ENCODE measurements around the gene RNPS1.

Gene RNPS1

GRCh38 chr16:2276368-2277195, 8.7 kb upstream of the RNPS1 start:
- H3K4me1 ChIP-seq: no peaks in the 10 kb centered on the region
- TF ChIP-seq CTCF (IDR thresholded peaks at IDR 0.05): no peak
- no peak overlapping the region for H3K4me3 ChIP-seq (ENCODE audit: low read depth, low read length)
- H3K36me3 ChIP-seq (ENCODE audit: control insufficient read depth, insufficient read depth, low read length): no peaks in the 10 kb centered on the region
- H3K4me2 ChIP-seq (ENCODE audit: low read length): no peak overlapping the region
- no peak overlapping the region for H3K27ac ChIP-seq
- H3K9me3 ChIP-seq (ENCODE audit: control insufficient read depth, low read length): no peaks in the 10 kb centered on the region
- no peak overlapping the region for H3K9ac ChIP-seq
- H3K27me3 ChIP-seq (ENCODE audit: control insufficient read depth, insufficient read depth, low read length): no peaks in the 10 kb centered on the region
- H3K79me2 ChIP-seq: no peaks in the 10 kb centered on the region
- H2AFZ ChIP-seq: no peak overlapping the region

GRCh38 chr16:2275476-2276367, 7.8 kb upstream of the RNPS1 start:
- Histone ChIP-seq H3K27ac (no peak overlapping the region), H3K9ac (no peak overlapping the region), H3K79me2 (no peaks in the 10 kb centered on the region), H3K4me3 (ENCODE audit: low read depth, low read length) (no peak overlapping the region), H3K4me2 (ENCODE audit: low read length) (no peak overlapping the region), H3K9me3 (ENCODE audit: control insufficient read depth, low read length) (no peaks in the 10 kb centered on the region), H2AFZ (no peak overlapping the region), H3K27me3 (ENCODE audit: control insufficient read depth, insufficient read depth, low read length) (no peaks in the 10 kb centered on the region), H3K36me3 (ENCODE audit: control insufficient read depth, insufficient read depth, low read length) (no peaks in the 10 kb centered on the region), H3K4me1 (no peaks in the 10 kb centered on the region)
- no peak for TF ChIP-seq CTCF (IDR thresholded peaks at IDR 0.05)

- peaks cover 4% of the 10 kb centered on the region for H3K4me1 ChIP-seq
- no peak overlapping the region for H3K4me3 ChIP-seq (ENCODE audit: low read depth, low read length)
- TF ChIP-seq CTCF (IDR thresholded peaks at IDR 0.05): no peak
- H3K9ac ChIP-seq: no peak overlapping the region
- H2AFZ ChIP-seq: no peak overlapping the region
- no peak overlapping the region for H3K4me2 ChIP-seq (ENCODE audit: low read length)
- no peaks in the 10 kb centered on the region for H3K27me3 ChIP-seq (ENCODE audit: control insufficient read depth, insufficient read depth, low read length)
- no peaks in the 10 kb centered on the region for H3K36me3 ChIP-seq (ENCODE audit: control insufficient read depth, insufficient read depth, low read length)
- H3K9me3 ChIP-seq (ENCODE audit: control insufficient read depth, low read length): no peaks in the 10 kb centered on the region
- peaks cover 2% of the 10 kb centered on the region for H3K79me2 ChIP-seq
- H3K27ac ChIP-seq: no peak overlapping the region
These were observed 6.0 kb upstream of the RNPS1 start for GRCh38 chr16:2273931-2274330.

DNA sequence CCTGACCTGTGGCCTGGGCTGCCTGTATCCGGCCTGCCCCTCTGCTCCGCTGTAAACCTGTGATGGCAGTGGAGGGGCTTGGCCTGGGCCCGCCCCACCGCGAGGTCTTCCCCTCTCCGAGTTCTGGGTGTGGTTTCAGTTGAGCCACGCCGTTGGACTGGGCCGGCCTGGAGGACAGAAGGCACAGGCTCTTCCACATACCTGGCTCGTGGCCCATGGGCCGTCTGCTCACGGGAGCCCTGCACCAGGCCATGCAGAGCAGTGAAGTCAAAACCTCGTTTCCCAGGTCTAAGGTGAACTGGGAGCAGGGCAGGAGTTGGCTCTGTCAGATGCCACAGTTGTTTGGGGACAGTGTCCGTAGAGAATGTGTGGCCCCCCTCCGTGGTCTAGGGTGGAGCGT, 5.6 kb upstream of the RNPS1 start:
- H3K27me3 ChIP-seq (ENCODE audit: control insufficient read depth, insufficient read depth, low read length): no peaks in the 10 kb centered on the region
- no peak overlapping the region for H3K4me3 ChIP-seq (ENCODE audit: low read depth, low read length)
- TF ChIP-seq CTCF (IDR thresholded peaks at IDR 0.05): no peak
- H3K4me1 ChIP-seq: peaks cover 4% of the 10 kb centered on the region
- no peak overlapping the region for H3K4me2 ChIP-seq (ENCODE audit: low read length)
- no peak overlapping the region for H3K27ac ChIP-seq
- no peak overlapping the region for H2AFZ ChIP-seq
- peaks cover 2% of the 10 kb centered on the region for H3K79me2 ChIP-seq
- H3K9ac ChIP-seq: no peak overlapping the region
- H3K9me3 ChIP-seq (ENCODE audit: control insufficient read depth, low read length): no peaks in the 10 kb centered on the region
- H3K36me3 ChIP-seq (ENCODE audit: control insufficient read depth, insufficient read depth, low read length): no peaks in the 10 kb centered on the region
